Gastrocnemius medialis (tissue), 4 donors: Measurements from ENCODE around the gene AADACL4.

Source experiments
- POLR2A ChIP-seq, 2 donors: fragments of 450-650 bp; IDR thresholded peaks; one replicate each; pipeline ENCODE4 v1.6.1; 2017; ENCODE audit warnings: antibody characterized with exemption in 2 of 2, mild to moderate bottlenecking in 2 of 2, moderate library complexity in 2 of 2
- TF ChIP-seq, protein P1 (sequence below), 5 experiments: fragments of 450-650 bp in 3 of 5; fragments of 200-600 bp in 2 of 5; sonication (generic) in 2 of 5; IDR thresholded peaks in 4 of 5; conservative IDR thresholded peaks in 1 of 5; 1 replicate in 4 of 5; 2 replicates in 1 of 5; pipeline ENCODE4 v1.5.1; 2016 to 2019; ENCODE audit warnings: antibody characterized with exemption in 5 of 5, mild to moderate bottlenecking in 3 of 5, moderate library complexity in 3 of 5

DNA sequence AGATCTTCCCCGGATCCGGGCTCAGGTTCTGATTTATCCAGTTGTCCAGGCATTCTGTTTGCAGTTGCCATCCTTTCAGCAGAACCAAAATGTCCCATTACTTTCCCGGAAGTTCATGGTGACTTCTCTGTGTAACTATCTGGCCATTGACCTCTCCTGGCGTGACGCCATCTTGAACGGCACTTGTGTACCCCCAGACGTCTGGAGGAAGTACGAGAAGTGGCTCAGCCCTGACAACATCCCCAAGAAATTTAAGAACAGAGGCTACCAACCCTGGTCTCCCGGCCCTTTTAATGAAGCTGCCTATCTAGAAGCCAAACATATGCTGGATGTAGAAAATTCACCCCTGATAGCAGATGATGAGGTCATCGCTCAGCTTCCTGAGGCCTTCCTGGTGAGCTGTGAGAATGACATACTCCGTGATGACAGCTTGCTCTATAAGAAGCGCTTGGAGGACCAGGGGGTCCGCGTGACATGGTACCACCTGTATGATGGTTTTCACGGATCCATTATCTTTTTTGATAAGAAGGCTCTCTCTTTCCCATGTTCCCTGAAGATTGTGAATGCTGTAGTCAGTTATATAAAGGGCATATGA is 22.4 kb downstream of the AADACL4 start:
- TF ChIP-seq, protein P1, sequence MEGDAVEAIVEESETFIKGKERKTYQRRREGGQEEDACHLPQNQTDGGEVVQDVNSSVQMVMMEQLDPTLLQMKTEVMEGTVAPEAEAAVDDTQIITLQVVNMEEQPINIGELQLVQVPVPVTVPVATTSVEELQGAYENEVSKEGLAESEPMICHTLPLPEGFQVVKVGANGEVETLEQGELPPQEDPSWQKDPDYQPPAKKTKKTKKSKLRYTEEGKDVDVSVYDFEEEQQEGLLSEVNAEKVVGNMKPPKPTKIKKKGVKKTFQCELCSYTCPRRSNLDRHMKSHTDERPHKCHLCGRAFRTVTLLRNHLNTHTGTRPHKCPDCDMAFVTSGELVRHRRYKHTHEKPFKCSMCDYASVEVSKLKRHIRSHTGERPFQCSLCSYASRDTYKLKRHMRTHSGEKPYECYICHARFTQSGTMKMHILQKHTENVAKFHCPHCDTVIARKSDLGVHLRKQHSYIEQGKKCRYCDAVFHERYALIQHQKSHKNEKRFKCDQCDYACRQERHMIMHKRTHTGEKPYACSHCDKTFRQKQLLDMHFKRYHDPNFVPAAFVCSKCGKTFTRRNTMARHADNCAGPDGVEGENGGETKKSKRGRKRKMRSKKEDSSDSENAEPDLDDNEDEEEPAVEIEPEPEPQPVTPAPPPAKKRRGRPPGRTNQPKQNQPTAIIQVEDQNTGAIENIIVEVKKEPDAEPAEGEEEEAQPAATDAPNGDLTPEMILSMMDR (IDR thresholded peaks at IDR 0.05 in 4 of 5, conservative IDR thresholded peaks at IDR 0.05 in 1 of 5), result no peak
- no peak for TF ChIP-seq POLR2A (IDR thresholded peaks at IDR 0.05)
